Vagina (tissue), 2 donors: ENCODE measurements around the gene RNF181.

Experiments
- POLR2AphosphoS5 ChIP-seq, 2 donors: sonication (generic); formaldehyde crosslinking; IDR thresholded peaks; one replicate each; pipeline ENCODE4 v1.9.0; 2017; ENCODE audit warnings: antibody characterized with exemption in 2 of 2, mild to moderate bottlenecking in 2 of 2, low read depth in 1 of 2; ENCODE audit not compliant: insufficient read depth in 1 of 2
- TF ChIP-seq, protein P1 (sequence below), 3 experiments: fragments of 450-650 bp in 2 of 3; fragments of 200-600 bp in 1 of 3; sonication (generic) in 1 of 3; IDR thresholded peaks; one replicate each; pipeline ENCODE4 v1.5.1; 2017 to 2019; ENCODE audit warnings: antibody characterized with exemption in 3 of 3, mild to moderate bottlenecking in 2 of 3, moderate library complexity in 2 of 3

DNA sequence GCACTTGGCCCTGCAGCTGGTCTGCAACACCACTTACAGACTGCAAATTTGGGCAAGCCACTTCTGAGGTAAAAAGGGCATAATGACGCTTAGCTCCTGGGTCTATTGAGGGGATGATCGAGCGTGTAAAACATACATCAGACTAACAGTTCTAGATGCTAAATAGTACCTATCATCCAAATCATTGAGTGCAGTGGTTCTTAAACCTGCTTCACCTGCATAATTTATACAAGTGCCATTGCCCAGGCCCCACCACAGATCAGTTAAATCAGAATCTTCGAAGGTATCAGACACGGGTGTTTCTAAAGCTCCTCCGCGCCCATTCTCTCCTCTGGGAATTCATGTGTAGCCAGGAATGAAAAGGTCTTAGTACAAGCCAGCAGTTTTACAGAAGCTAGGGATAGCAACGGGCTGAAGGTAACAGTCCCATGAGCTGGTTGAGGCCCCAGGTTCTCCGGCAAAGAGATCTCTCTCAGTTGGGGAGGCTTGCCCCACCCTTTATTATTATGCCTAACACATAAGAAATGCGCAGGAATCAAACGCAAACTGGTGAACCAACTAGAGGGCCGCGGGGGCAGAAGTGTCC, 737 bp upstream of the RNF181 start:
- TF ChIP-seq, protein P1, sequence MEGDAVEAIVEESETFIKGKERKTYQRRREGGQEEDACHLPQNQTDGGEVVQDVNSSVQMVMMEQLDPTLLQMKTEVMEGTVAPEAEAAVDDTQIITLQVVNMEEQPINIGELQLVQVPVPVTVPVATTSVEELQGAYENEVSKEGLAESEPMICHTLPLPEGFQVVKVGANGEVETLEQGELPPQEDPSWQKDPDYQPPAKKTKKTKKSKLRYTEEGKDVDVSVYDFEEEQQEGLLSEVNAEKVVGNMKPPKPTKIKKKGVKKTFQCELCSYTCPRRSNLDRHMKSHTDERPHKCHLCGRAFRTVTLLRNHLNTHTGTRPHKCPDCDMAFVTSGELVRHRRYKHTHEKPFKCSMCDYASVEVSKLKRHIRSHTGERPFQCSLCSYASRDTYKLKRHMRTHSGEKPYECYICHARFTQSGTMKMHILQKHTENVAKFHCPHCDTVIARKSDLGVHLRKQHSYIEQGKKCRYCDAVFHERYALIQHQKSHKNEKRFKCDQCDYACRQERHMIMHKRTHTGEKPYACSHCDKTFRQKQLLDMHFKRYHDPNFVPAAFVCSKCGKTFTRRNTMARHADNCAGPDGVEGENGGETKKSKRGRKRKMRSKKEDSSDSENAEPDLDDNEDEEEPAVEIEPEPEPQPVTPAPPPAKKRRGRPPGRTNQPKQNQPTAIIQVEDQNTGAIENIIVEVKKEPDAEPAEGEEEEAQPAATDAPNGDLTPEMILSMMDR (IDR thresholded peaks at IDR 0.05), result no peak
- TF ChIP-seq POLR2AphosphoS5 (IDR thresholded peaks at IDR 0.05; ENCODE audit: insufficient read depth in 1 of 2, low read depth in 1 of 2), result no peak
